CD14-positive monocyte (primary cell): ENCODE measurements around the gene DCD. TPM values are rescaled to one million over a fixed set of nuclear protein-coding genes. Genes with fewer than 3 reads are reported as not detected.

Source experiments
- DNase-seq, 3 donors: peaks; one replicate each; pipeline ENCODE4 v3.0.0-alpha.2; 2011 to 2022
- H2AFZ ChIP-seq: 2 replicates; pipeline ENCODE4 v1.6.0; 2012; ENCODE audit warnings: mild to moderate bottlenecking, low read depth, low read length, inconsistent platforms; ENCODE audit not compliant: insufficient read depth, poor library complexity, severe bottlenecking
- H3K27ac ChIP-seq, 2 donors: 1 replicate in 1 of 2; 2 replicates in 1 of 2; pipeline ENCODE4 v1.5.1; 2012 to 2013; ENCODE audit warnings: low read length in 2 of 2, control low read depth in 1 of 2, inconsistent platforms in 1 of 2, low read depth in 1 of 2, mild to moderate bottlenecking in 1 of 2
- H3K27me3 ChIP-seq, 2 donors: one replicate each; pipeline versions ENCODE4 v1.6.0 to v1.6.1; 2011 to 2013; ENCODE audit warnings: low read length in 2 of 2; ENCODE audit not compliant: control insufficient read depth in 2 of 2, insufficient read depth in 2 of 2
- H3K36me3 ChIP-seq, 2 donors: replicated peaks in 1 of 2; 1 replicate in 1 of 2; 2 replicates in 1 of 2; pipeline versions ENCODE4 v1.5.1 to v1.6.1; 2012 to 2013; ENCODE audit warnings: low read length in 2 of 2, control low read depth in 1 of 2, inconsistent platforms in 1 of 2, mild to moderate bottlenecking in 1 of 2; ENCODE audit not compliant: insufficient read depth in 2 of 2, control insufficient read depth in 1 of 2
- H3K4me1 ChIP-seq, 2 donors: 1 replicate in 1 of 2; 2 replicates in 1 of 2; pipeline versions ENCODE4 v1.5.1 to v1.6.1; 2012 to 2013; ENCODE audit warnings: low read length in 2 of 2, control low read depth in 1 of 2, inconsistent platforms in 1 of 2, mild to moderate bottlenecking in 1 of 2, moderate library complexity in 1 of 2; ENCODE audit not compliant: insufficient read depth in 2 of 2, control insufficient read depth in 1 of 2
- H3K4me2 ChIP-seq: replicated peaks from 2 replicates; pipeline ENCODE3; 2012; ENCODE audit warnings: low read length, moderate library complexity, mild to moderate bottlenecking; ENCODE audit not compliant: poor library complexity, severe bottlenecking; ENCODE audit errors: extremely low read depth
- H3K4me3 ChIP-seq, 3 experiments: fragments of 200-600 bp in 1 of 3; sonication (generic) in 1 of 3; replicated peaks in 1 of 3; 1 replicate in 2 of 3; 2 replicates in 1 of 3; pipeline ENCODE4 v1.5.1; 2011 to 2013; ENCODE audit warnings: low read length in 3 of 3, mild to moderate bottlenecking in 3 of 3, control low read depth in 2 of 3, low read depth in 2 of 3, inconsistent platforms in 1 of 3, moderate library complexity in 1 of 3
- H3K79me2 ChIP-seq: 2 replicates; pipeline ENCODE4 v1.6.0; 2012; ENCODE audit warnings: mild to moderate bottlenecking, control low read depth, inconsistent platforms, low read length, moderate library complexity; ENCODE audit not compliant: insufficient read depth
- H3K9ac ChIP-seq: 2 replicates; pipeline ENCODE4 v1.6.0; 2017; ENCODE audit warnings: low read length, mild to moderate bottlenecking; ENCODE audit not compliant: insufficient read depth, poor library complexity, severe bottlenecking
- H3K9me3 ChIP-seq, 2 donors: replicated peaks in 1 of 2; 1 replicate in 1 of 2; 2 replicates in 1 of 2; pipeline versions ENCODE4 v1.5.1 to v1.6.1; 2012 to 2013; ENCODE audit warnings: low read length in 2 of 2, control low read depth in 1 of 2; ENCODE audit not compliant: control insufficient read depth in 1 of 2, insufficient read depth in 1 of 2
- H4K20me1 ChIP-seq: 2 replicates; pipeline ENCODE4 v1.6.0; 2012; ENCODE audit warnings: mild to moderate bottlenecking, low read length, control low read depth, moderate library complexity; ENCODE audit not compliant: insufficient read depth
- H3K27ac Mint-ChIP-seq, 7 donors: one replicate each; pipeline ENCODE4 v1.8.0; 2020; ENCODE audit warnings: mild to moderate bottlenecking in 7 of 7, mixed read lengths in 7 of 7, moderate library complexity in 6 of 7, inconsistent platforms in 2 of 7
- H3K27me3 Mint-ChIP-seq, 3 donors: one replicate each; pipeline ENCODE4 v1.8.0; 2021 to 2022; ENCODE audit warnings: low read depth in 3 of 3, mild to moderate bottlenecking in 3 of 3, mixed read lengths in 3 of 3, moderate library complexity in 3 of 3, inconsistent platforms in 1 of 3
- H3K36me3 Mint-ChIP-seq, 2 donors: one replicate each; pipeline ENCODE4 v1.8.0; 2020; ENCODE audit warnings: mixed read lengths in 2 of 2, inconsistent platforms in 1 of 2, mild to moderate bottlenecking in 1 of 2
- H3K4me1 Mint-ChIP-seq: one replicate; pipeline ENCODE4 v1.8.0; 2020; ENCODE audit warnings: mild to moderate bottlenecking, mixed read lengths
- H3K4me3 Mint-ChIP-seq, 2 donors: one replicate each; pipeline ENCODE4 v1.8.0; 2020; ENCODE audit warnings: mild to moderate bottlenecking in 2 of 2, mixed read lengths in 2 of 2, moderate library complexity in 1 of 2
- H3K9me3 Mint-ChIP-seq, 7 donors: one replicate each; pipeline ENCODE4 v1.8.0; 2020 to 2022; ENCODE audit warnings: mixed read lengths in 7 of 7, mild to moderate bottlenecking in 6 of 7, moderate library complexity in 6 of 7, inconsistent platforms in 2 of 7
- CTCF ChIP-seq: fragments of 200-600 bp; IDR thresholded peaks from one replicate; pipeline ENCODE4 v1.8.0; 2022; ENCODE audit warnings: antibody characterized with exemption, mild to moderate bottlenecking
- WGBS: methylation state at CpG from one replicate; pipeline ENCODE4 v1.1.5; 2013; ENCODE audit warnings: missing lambda C conversion rate; ENCODE audit not compliant: insufficient coverage; 5-methylcytosine and 5-hydroxymethylcytosine counted together
- intact Hi-C, 2 donors: fragments of 100-400 bp; cut with micrococcal nuclease; formaldehyde crosslinking; loops; one replicate each; pipeline versions ENCODE4 v1.15.0 to v1.15.1; 2023
- polyA plus RNA-seq, 3 donors: library from polyadenylated mRNA; depleted of rRNA in 1 of 3; unstranded in 2 of 3; stranded (reverse) in 1 of 3; fragments of 300-500 nt in 2 of 3; fragments of >200 nt in 1 of 3; fragmentation: Illumina TruSeq in 2 of 3; gene quantifications; 1 replicate in 2 of 3; 2 replicates in 1 of 3; pipeline ENCODE4 v1.2.3, GENCODE V29; 2012 to 2021

DCD gene
- polyA plus RNA-seq, 3 donors: not detected

GRCh38 chr12:54649825-54650224 lies 1.7 kb upstream of the DCD start:
- TF ChIP-seq CTCF: no peak
- 83% methylated on average over 1 of the region's 1 CpG for WGBS
- Histone ChIP-seq H3K79me2 (no peaks in the 10 kb centered on the region), H3K9me3 (no peaks in the 10 kb centered on the region), H4K20me1 (no peaks in the 10 kb centered on the region), H3K27me3 (peaks cover 2 to 5% of the 10 kb centered on the region in 2 donors), H2AFZ (no peak overlapping the region), H3K36me3 (no peaks in the 10 kb centered on the region), H3K4me2 (no peak overlapping the region), H3K27ac (no peak overlapping the region), H3K4me1 (peaks cover 0 to 5% of the 10 kb centered on the region in 2 donors), H3K9ac (peak overlapping the region; percentile 17), H3K4me3 (no peak overlapping the region)
- no peak for DNase-seq
- Mint-ChIP-seq H3K4me3 (no peak overlapping the region), H3K36me3 (no peaks in the 10 kb centered on the region), H3K27me3 (peaks cover 4 to 12% (median 11%) of the 10 kb centered on the region in 3 donors), H3K4me1 (no peaks in the 10 kb centered on the region), H3K27ac (no peak overlapping the region), H3K9me3 (no peaks in the 10 kb centered on the region)
- intact Hi-C loops: no loop called here

GRCh38 chr12:54641554-54641953 lies 6.6 kb downstream of the DCD start:
- H3K9me3 Mint-ChIP-seq: peaks cover 0 to 2% (median 0%) of the 10 kb centered on the region in 7 donors
- no peak overlapping the region for H3K4me2 ChIP-seq
- no peaks in the 10 kb centered on the region for H4K20me1 ChIP-seq
- intact Hi-C loops: no loop called here
- H3K36me3 ChIP-seq: no peaks in the 10 kb centered on the region
- H3K4me1 Mint-ChIP-seq: peaks cover 15% of the 10 kb centered on the region
- TF ChIP-seq CTCF: no peak
- H3K27ac Mint-ChIP-seq: peak overlapping the region in 1 of 7 donors; percentile 19
- peak overlapping the region in 1 of 2 donors; percentile 58 for H3K4me3 Mint-ChIP-seq
- no peaks in the 10 kb centered on the region for H3K9me3 ChIP-seq
- H2AFZ ChIP-seq: no peak overlapping the region
- peak in 1 of 3 donors; percentile 5 for DNase-seq
- H3K4me3 ChIP-seq: no peak overlapping the region
- H3K27me3 Mint-ChIP-seq: peaks cover 1 to 5% (median 2%) of the 10 kb centered on the region in 3 donors
- no CpG with 5 or more reads among the region's 1 CpG for WGBS
- no peak overlapping the region for H3K27ac ChIP-seq
- H3K36me3 Mint-ChIP-seq: no peaks in the 10 kb centered on the region
- H3K9ac ChIP-seq: no peak overlapping the region
- peaks cover 13 to 16% of the 10 kb centered on the region in 2 donors for H3K4me1 ChIP-seq
- peaks cover 0 to 2% of the 10 kb centered on the region in 2 donors for H3K27me3 ChIP-seq
- no peaks in the 10 kb centered on the region for H3K79me2 ChIP-seq
